Panc1 (cell line): ENCODE measurements around the gene ZNF692.

Source experiments
- POLR2AphosphoS5 ChIP-seq: IDR thresholded peaks from 2 replicates; pipeline ENCODE4 v1.6.1; 2012; ENCODE audit warnings: mild to moderate bottlenecking, low read depth, low read length, moderate library complexity
- SIN3A ChIP-seq: IDR thresholded peaks from 2 replicates; pipeline ENCODE4 v1.6.1; 2012; ENCODE audit warnings: low read depth, mild to moderate bottlenecking, low read length, moderate library complexity, borderline replicate concordance; ENCODE audit not compliant: insufficient read depth
- TF ChIP-seq, protein P1 (sequence below): fragments of 450-650 bp; IDR thresholded peaks from 2 replicates; pipeline ENCODE4 v1.5.1; 2017; ENCODE audit warnings: mild to moderate bottlenecking

- TF ChIP-seq SIN3A: no peak
- TF ChIP-seq, protein P1, sequence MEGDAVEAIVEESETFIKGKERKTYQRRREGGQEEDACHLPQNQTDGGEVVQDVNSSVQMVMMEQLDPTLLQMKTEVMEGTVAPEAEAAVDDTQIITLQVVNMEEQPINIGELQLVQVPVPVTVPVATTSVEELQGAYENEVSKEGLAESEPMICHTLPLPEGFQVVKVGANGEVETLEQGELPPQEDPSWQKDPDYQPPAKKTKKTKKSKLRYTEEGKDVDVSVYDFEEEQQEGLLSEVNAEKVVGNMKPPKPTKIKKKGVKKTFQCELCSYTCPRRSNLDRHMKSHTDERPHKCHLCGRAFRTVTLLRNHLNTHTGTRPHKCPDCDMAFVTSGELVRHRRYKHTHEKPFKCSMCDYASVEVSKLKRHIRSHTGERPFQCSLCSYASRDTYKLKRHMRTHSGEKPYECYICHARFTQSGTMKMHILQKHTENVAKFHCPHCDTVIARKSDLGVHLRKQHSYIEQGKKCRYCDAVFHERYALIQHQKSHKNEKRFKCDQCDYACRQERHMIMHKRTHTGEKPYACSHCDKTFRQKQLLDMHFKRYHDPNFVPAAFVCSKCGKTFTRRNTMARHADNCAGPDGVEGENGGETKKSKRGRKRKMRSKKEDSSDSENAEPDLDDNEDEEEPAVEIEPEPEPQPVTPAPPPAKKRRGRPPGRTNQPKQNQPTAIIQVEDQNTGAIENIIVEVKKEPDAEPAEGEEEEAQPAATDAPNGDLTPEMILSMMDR: no peak
- TF ChIP-seq POLR2AphosphoS5: no peak
Measured at GRCh38 chr1:248839168-248839555, 19.7 kb downstream of the ZNF692 start.
